H9 (cell line): ENCODE measurements around the gene MYH11. TPM values are rescaled to one million over a fixed set of nuclear protein-coding genes. Genes with fewer than 3 reads are reported as not detected.

Experiments
- DNase-seq: peaks from one replicate; pipeline ENCODE4 v3.0.0-alpha.2; 2017
- H2AFZ ChIP-seq: one replicate; pipeline ENCODE4 v1.6.1; 2013; ENCODE audit warnings: mild to moderate bottlenecking, low read length, control low read depth, moderate library complexity
- H2AK5ac ChIP-seq: 2 replicates; pipeline ENCODE4 v1.6.1; 2013; ENCODE audit warnings: low read length, control low read depth, mixed read lengths; ENCODE audit not compliant: insufficient read length
- H2BK120ac ChIP-seq: one replicate; pipeline ENCODE4 v1.6.1; 2013; ENCODE audit warnings: low read depth, mild to moderate bottlenecking, low read length, control low read depth, inconsistent platforms; ENCODE audit not compliant: poor library complexity, severe bottlenecking
- H2BK12ac ChIP-seq: 2 replicates; pipeline ENCODE4 v1.6.1; 2013; ENCODE audit warnings: low read length, control low read depth, mixed read lengths, low read depth; ENCODE audit not compliant: insufficient read length
- H2BK15ac ChIP-seq: 2 replicates; pipeline ENCODE4 v1.6.1; 2013; ENCODE audit warnings: low read depth, low read length, control low read depth
- H2BK20ac ChIP-seq: one replicate; pipeline ENCODE4 v1.6.1; 2013; ENCODE audit warnings: low read depth, mild to moderate bottlenecking, low read length, control low read depth, inconsistent platforms; ENCODE audit not compliant: poor library complexity, severe bottlenecking
- H2BK5ac ChIP-seq: 2 replicates; pipeline ENCODE4 v1.6.1; 2013; ENCODE audit warnings: low read length, control low read depth, mixed read lengths; ENCODE audit not compliant: insufficient read length
- H3K14ac ChIP-seq: 2 replicates; pipeline ENCODE4 v1.6.1; 2013; ENCODE audit warnings: low read length, control low read depth; ENCODE audit not compliant: insufficient read depth
- H3K18ac ChIP-seq: 2 replicates; pipeline ENCODE4 v1.6.1; 2013; ENCODE audit warnings: low read depth, mild to moderate bottlenecking, mixed read lengths, low read length, control low read depth; ENCODE audit not compliant: insufficient read length
- H3K23ac ChIP-seq: 2 replicates; pipeline ENCODE4 v1.6.1; 2013; ENCODE audit warnings: low read length, control low read depth, mixed read lengths, low read depth; ENCODE audit not compliant: insufficient read length
- H3K23me2 ChIP-seq: 2 replicates; pipeline ENCODE4 v1.6.1; 2013; ENCODE audit warnings: low read depth, mild to moderate bottlenecking, mixed read lengths, low read length, control low read depth; ENCODE audit not compliant: insufficient read length, poor library complexity, severe bottlenecking
- H3K27ac ChIP-seq: 2 replicates; pipeline ENCODE4 v1.5.1; 2013; ENCODE audit warnings: low read length, control low read depth, mixed read lengths, low read depth; ENCODE audit not compliant: insufficient read length
- H3K27me3 ChIP-seq: 2 replicates; pipeline ENCODE4 v1.6.1; 2013; ENCODE audit warnings: low read length, control low read depth, inconsistent platforms; ENCODE audit not compliant: insufficient read depth
- H3K4ac ChIP-seq: 2 replicates; pipeline ENCODE4 v1.6.1; 2013; ENCODE audit warnings: low read depth, mild to moderate bottlenecking, control low read depth, inconsistent platforms, low read length, moderate library complexity
- H3K4me1 ChIP-seq: 2 replicates; pipeline ENCODE4 v1.6.1; 2013; ENCODE audit warnings: low read length, control low read depth, inconsistent platforms; ENCODE audit not compliant: insufficient read depth
- H3K4me2 ChIP-seq: 2 replicates; pipeline ENCODE4 v1.6.1; 2013; ENCODE audit warnings: low read length, control low read depth, mixed read lengths; ENCODE audit not compliant: insufficient read length, insufficient read depth
- H3K56ac ChIP-seq: 2 replicates; pipeline ENCODE4 v1.6.1; 2013; ENCODE audit warnings: low read depth, mild to moderate bottlenecking, mixed read lengths, low read length, control low read depth; ENCODE audit not compliant: insufficient read length
- H3K79me1 ChIP-seq: 2 replicates; pipeline ENCODE4 v1.6.1; 2013; ENCODE audit warnings: low read depth, mild to moderate bottlenecking, moderate library complexity, low read length, control low read depth, inconsistent platforms; ENCODE audit not compliant: insufficient read depth, poor library complexity, severe bottlenecking
- H3K79me2 ChIP-seq: 2 replicates; pipeline ENCODE4 v1.6.1; 2013; ENCODE audit warnings: low read length, control low read depth, inconsistent platforms; ENCODE audit not compliant: insufficient read depth
- H3K9ac ChIP-seq: 2 replicates; pipeline ENCODE4 v1.6.1; 2013; ENCODE audit warnings: low read length, control low read depth, mixed read lengths; ENCODE audit not compliant: insufficient read length; ENCODE audit errors: extremely low read depth
- H3K9me3 ChIP-seq: one replicate; pipeline ENCODE4 v1.6.1; 2013; ENCODE audit warnings: low read depth, low read length, inconsistent platforms; ENCODE audit not compliant: control insufficient read depth
- H3T11ph ChIP-seq: one replicate; pipeline ENCODE4 v1.6.1; 2013; ENCODE audit warnings: mild to moderate bottlenecking, low read length, control low read depth, inconsistent platforms
- H4K20me1 ChIP-seq: one replicate; pipeline ENCODE4 v1.6.1; 2013; ENCODE audit not compliant: control insufficient read depth, insufficient read length, insufficient read depth
- H4K5ac ChIP-seq: 2 replicates; pipeline ENCODE4 v1.6.1; 2013; ENCODE audit warnings: low read depth, mild to moderate bottlenecking, mixed read lengths, low read length, control low read depth; ENCODE audit not compliant: insufficient read length
- H4K8ac ChIP-seq: replicated peaks from 2 replicates; pipeline ENCODE4 v1.6.1; 2013; ENCODE audit warnings: low read length, control low read depth, mixed read lengths, low read depth; ENCODE audit not compliant: insufficient read length
- H4K91ac ChIP-seq: 2 replicates; pipeline ENCODE4 v1.6.1; 2013; ENCODE audit warnings: low read depth, mild to moderate bottlenecking, moderate library complexity, mixed read lengths, low read length, control low read depth; ENCODE audit not compliant: insufficient read length
- H3K27ac Mint-ChIP-seq, 3 experiments: 2 replicates in 2 of 3; 3 replicates in 1 of 3; pipeline ENCODE4 v1.8.0; 2020 to 2021; ENCODE audit warnings: mixed read lengths in 3 of 3, mild to moderate bottlenecking in 1 of 3, moderate library complexity in 1 of 3
- H3K27me3 Mint-ChIP-seq: 2 replicates; pipeline ENCODE4 v1.8.0; 2021; ENCODE audit warnings: low read depth, mild to moderate bottlenecking, moderate library complexity, mixed read lengths
- H3K36me3 Mint-ChIP-seq, 3 experiments: 2 replicates in 2 of 3; 3 replicates in 1 of 3; pipeline ENCODE4 v1.8.0; 2020 to 2021; ENCODE audit warnings: low read depth in 3 of 3, mixed read lengths in 3 of 3; ENCODE audit not compliant: insufficient read depth in 1 of 3
- H3K4me1 Mint-ChIP-seq, 2 experiments: 2 replicates each; pipeline ENCODE4 v1.8.0; 2020; ENCODE audit warnings: mixed read lengths in 2 of 2
- H3K4me3 Mint-ChIP-seq, 2 experiments: 2 replicates in 1 of 2; 3 replicates in 1 of 2; pipeline ENCODE4 v1.8.0; 2020 to 2021; ENCODE audit warnings: mild to moderate bottlenecking in 2 of 2, mixed read lengths in 2 of 2, moderate library complexity in 1 of 2
- H3K9me3 Mint-ChIP-seq, 2 experiments: 2 replicates in 1 of 2; 3 replicates in 1 of 2; pipeline ENCODE4 v1.8.0; 2020; ENCODE audit warnings: mild to moderate bottlenecking in 2 of 2, mixed read lengths in 2 of 2, moderate library complexity in 1 of 2
- CTCF ChIP-seq: fragments of 200-600 bp; sonication (generic); conservative IDR thresholded peaks from 3 replicates; pipeline ENCODE4 v1.8.0; 2021; ENCODE audit warnings: antibody characterized with exemption, mild to moderate bottlenecking
- WGBS: extraction: QIAGEN DNeasy Blood & Tissue Kit; methylation state at CpG from one replicate; pipeline ENCODE4 v1.1.7; 2013; ENCODE audit warnings: missing lambda C conversion rate, low lambda C conversion rate, mixed read lengths; ENCODE audit not compliant: insufficient read length; ENCODE audit errors: extremely low coverage; 5-methylcytosine and 5-hydroxymethylcytosine counted together
- total RNA-seq: library from RNA; stranded (reverse); gene quantifications from 2 replicates; pipeline ENCODE4 v1.2.1, GENCODE V29; 2021

The MYH11 gene
- total RNA-seq, 1 experiment from 2014 or later = 0.42 TPM

DNA sequence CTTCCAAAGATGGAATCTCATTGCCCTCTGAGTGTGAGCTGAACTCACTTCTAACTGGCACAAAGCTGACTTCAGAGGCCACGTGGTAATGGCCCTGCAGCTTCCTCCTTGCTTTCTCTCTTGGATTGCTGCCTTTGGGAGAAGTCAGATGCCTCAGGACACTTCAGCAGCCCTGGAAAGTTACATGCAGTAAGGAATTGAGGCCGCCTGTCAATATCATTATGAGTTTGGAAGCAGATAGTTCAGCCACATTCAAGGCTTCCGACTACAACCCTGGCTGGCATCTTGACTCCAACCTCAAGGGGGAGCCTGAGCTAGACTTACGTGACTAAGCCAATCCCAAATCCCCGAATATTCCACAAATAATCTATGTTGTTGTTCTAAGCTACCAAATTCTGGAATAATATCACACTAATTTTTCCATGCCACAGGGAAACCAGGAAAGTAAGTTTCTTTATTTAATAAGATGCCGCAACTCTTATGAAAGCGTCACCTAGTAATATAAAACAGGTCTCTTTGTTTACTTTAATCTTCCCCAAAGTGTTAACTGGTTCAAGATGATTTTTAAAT lies 18.0 kb upstream of the MYH11 start:
- H3K14ac ChIP-seq = no peak overlapping the region; the same call in 1 of the 2 replicates
- no peak overlapping the region for H3K9ac ChIP-seq
- H3K9me3 ChIP-seq = no peaks in the 10 kb centered on the region
- no peak overlapping the region for H3T11ph ChIP-seq
- TF ChIP-seq CTCF = peak; percentile 84
- no peak overlapping the region for H2BK12ac ChIP-seq
- H4K8ac ChIP-seq = no peak overlapping the region
- no CpG with 5 or more reads among the region's 7 CpGs for WGBS
- no peak overlapping the region for H3K4ac ChIP-seq
- no peak overlapping the region for H3K27ac ChIP-seq
- H3K4me1 ChIP-seq = no peaks in the 10 kb centered on the region
- Mint-ChIP-seq H3K9me3 (no peaks in the 10 kb centered on the region), H3K4me3 (no peak overlapping the region), H3K27me3 (no peaks in the 10 kb centered on the region), H3K27ac (peak overlapping the region in 1 of 3 experiments; percentile 72; a peak in 2 of 7 replicates), H3K4me1 (0 out of 4 replicates have a peak, but pooled peaks cover 0 to 2% of the 10 kb centered on the region in 2 experiments), H3K36me3 (peaks cover 5 to 60% (median 51%) of the 10 kb centered on the region in 3 experiments; a peak in 6 of 7 replicates)
- no peak overlapping the region for H2BK120ac ChIP-seq
- DNase-seq = peak; percentile 57
- H2BK5ac ChIP-seq = no peak overlapping the region
- H3K4me2 ChIP-seq = no peak overlapping the region
- H2AFZ ChIP-seq = no peak overlapping the region
- H3K23ac ChIP-seq = no peak overlapping the region
- H4K91ac ChIP-seq = no peak overlapping the region
- no peaks in the 10 kb centered on the region for H3K79me2 ChIP-seq
- H3K27me3 ChIP-seq = no peaks in the 10 kb centered on the region
- H3K18ac ChIP-seq = no peak overlapping the region
- H2AK5ac ChIP-seq = no peak overlapping the region
- no peaks in the 10 kb centered on the region for H4K20me1 ChIP-seq
- H3K23me2 ChIP-seq = no peaks in the 10 kb centered on the region
- no peak overlapping the region for H3K56ac ChIP-seq
- no peaks in the 10 kb centered on the region for H3K79me1 ChIP-seq
- H4K5ac ChIP-seq = no peak overlapping the region
- no peak overlapping the region for H2BK20ac ChIP-seq
- H2BK15ac ChIP-seq = no peak overlapping the region; the same call in 1 of the 2 replicates
